Endodermal cell (in vitro differentiated cells): ENCODE results near the gene KIR3DL1. TPM values are rescaled to one million over a fixed set of nuclear protein-coding genes. Genes with fewer than 3 reads are reported as not detected.

Experiments
- DNase-seq: peaks from one replicate; pipeline ENCODE4 v3.0.0-alpha.2; 2017
- H3K27ac ChIP-seq: 2 replicates; pipeline ENCODE4 v1.5.1; 2013; ENCODE audit warnings: mild to moderate bottlenecking, low read depth, low read length, moderate library complexity
- H3K27me3 ChIP-seq: 2 replicates; pipeline ENCODE4 v1.6.1; 2013; ENCODE audit warnings: mild to moderate bottlenecking, low read length, moderate library complexity; ENCODE audit not compliant: insufficient read depth, control insufficient read depth, poor library complexity, severe bottlenecking
- H3K36me3 ChIP-seq: 2 replicates; pipeline ENCODE4 v1.7.0; 2013; ENCODE audit warnings: mild to moderate bottlenecking, low read length, moderate library complexity; ENCODE audit not compliant: control insufficient read depth, insufficient read depth
- H3K4me1 ChIP-seq: one replicate; pipeline ENCODE4 v1.7.0; 2013; ENCODE audit warnings: low read length; ENCODE audit not compliant: control insufficient read depth, insufficient read depth
- H3K4me3 ChIP-seq: 2 replicates; pipeline ENCODE4 v1.5.1; 2013; ENCODE audit warnings: mild to moderate bottlenecking, low read length, moderate library complexity
- H3K9ac ChIP-seq: 2 replicates; pipeline ENCODE4 v1.6.1; 2013; ENCODE audit warnings: mild to moderate bottlenecking, low read length, moderate library complexity; ENCODE audit not compliant: poor library complexity, severe bottlenecking; ENCODE audit errors: extremely low read depth
- H3K9me3 ChIP-seq: 2 replicates; pipeline ENCODE4 v1.6.1; 2013; ENCODE audit warnings: mild to moderate bottlenecking, low read length, moderate library complexity; ENCODE audit not compliant: control insufficient read depth
- H3K27ac Mint-ChIP-seq: 2 replicates; pipeline ENCODE4 v1.8.0; 2020; ENCODE audit warnings: mixed read lengths
- H3K27me3 Mint-ChIP-seq: 2 replicates; pipeline ENCODE4 v1.8.0; 2021; ENCODE audit warnings: mild to moderate bottlenecking, mixed read lengths; ENCODE audit not compliant: insufficient read depth
- H3K36me3 Mint-ChIP-seq: 2 replicates; pipeline ENCODE4 v1.8.0; 2020; ENCODE audit warnings: low read depth, mixed read lengths
- H3K4me1 Mint-ChIP-seq: 2 replicates; pipeline ENCODE4 v1.8.0; 2020; ENCODE audit warnings: mixed read lengths
- H3K4me3 Mint-ChIP-seq: 2 replicates; pipeline ENCODE4 v1.8.0; 2020; ENCODE audit warnings: mild to moderate bottlenecking, moderate library complexity, mixed read lengths
- H3K9me3 Mint-ChIP-seq: 2 replicates; pipeline ENCODE4 v1.8.0; 2020; ENCODE audit warnings: mild to moderate bottlenecking, mixed read lengths
- CTCF ChIP-seq: fragments of 200-600 bp; sonication (generic); conservative IDR thresholded peaks from 2 replicates; pipeline ENCODE4 v1.5.0; 2021; ENCODE audit warnings: antibody characterized with exemption, mild to moderate bottlenecking
- WGBS, 2 experiments: methylation state at CpG; one replicate each; pipeline versions ENCODE4 v1.1.5 to v1.1.7; 2013; ENCODE audit warnings: missing lambda C conversion rate in 2 of 2, mixed read lengths in 1 of 2; ENCODE audit not compliant: insufficient coverage in 1 of 2, insufficient read length in 1 of 2; 5-methylcytosine and 5-hydroxymethylcytosine counted together
- total RNA-seq, 2 donors: library from RNA; stranded (reverse); fragmentation: NEBNext Ultra II Directional in 1 of 2; extraction: Animal tissue kit (Norgen Biotek cat#: 25700) in 1 of 2; gene quantifications; 2 replicates in 1 of 2; 3 replicates in 1 of 2; pipeline ENCODE4 v1.2.1, GENCODE V29; 2021

KIR3DL1 gene
- total RNA-seq, 2 donors from 2014 or later = not detected

- WGBS, 2 experiments = 58 to 81% methylated on average over 3 of the region's 3 CpGs
- Mint-ChIP-seq H3K9me3 (no peaks in the 10 kb centered on the region), H3K27me3 (peaks cover 31% of the 10 kb centered on the region), H3K36me3 (no peaks in the 10 kb centered on the region), H3K4me3 (no peak overlapping the region), H3K4me1 (no peaks in the 10 kb centered on the region), H3K27ac (no peak overlapping the region)
- no peaks in the 10 kb centered on the region for H3K36me3 ChIP-seq
- H3K4me3 ChIP-seq = no peak overlapping the region
- no peaks in the 10 kb centered on the region for H3K4me1 ChIP-seq
- no peak overlapping the region for H3K9ac ChIP-seq
- no peak overlapping the region for H3K27ac ChIP-seq
- TF ChIP-seq CTCF = no peak
- no peaks in the 10 kb centered on the region for H3K9me3 ChIP-seq
- peaks cover 16% of the 10 kb centered on the region for H3K27me3 ChIP-seq
- DNase-seq = no peak
These were observed 61.2 kb downstream of the KIR3DL1 start for GRCh38 chr19:54877471-54877870.

Other genes starting within 250 kb of the KIR3DL1 start
- gene LILRA2, start 242.7 kb upstream of the KIR3DL1 start, total RNA-seq = not detected
- gene LILRA1, start 222.8 kb upstream of the KIR3DL1 start, total RNA-seq = not detected
- gene LILRB1, start 186.0 kb upstream of the KIR3DL1 start, total RNA-seq = not detected
- not detected for gene LILRB4, start 153.5 kb upstream of the KIR3DL1 start, total RNA-seq
- not detected for gene KIR3DL3, start 92.0 kb upstream of the KIR3DL1 start, total RNA-seq
- gene KIR2DL3, start 78.0 kb upstream of the KIR3DL1 start, total RNA-seq = not detected
- gene KIR2DL1, start 46.7 kb upstream of the KIR3DL1 start, total RNA-seq = not detected
- gene KIR2DL4, start 12.9 kb upstream of the KIR3DL1 start, total RNA-seq = not detected
- not detected for gene KIR2DS4, start 16.2 kb downstream of the KIR3DL1 start, total RNA-seq
- not detected for gene KIR3DL2, start 34.0 kb downstream of the KIR3DL1 start, total RNA-seq
- gene FCAR, start 57.8 kb downstream of the KIR3DL1 start, total RNA-seq = not detected
- gene NCR1, start 89.7 kb downstream of the KIR3DL1 start, total RNA-seq = 10 to 100 TPM; 24.4 to 34.5 TPM
- gene NLRP7, start 131.1 kb downstream of the KIR3DL1 start, total RNA-seq = 1 to 10 TPM in 1 of 2 donors, under 1 TPM in 1; 0.93 to 1.0 TPM
- gene NLRP2, start 149.9 kb downstream of the KIR3DL1 start, total RNA-seq = 100 to 1,000 TPM in 1 of 2 donors, 10 to 100 TPM in 1; 11.4 to 130 TPM
- gene GP6, start 221.8 kb downstream of the KIR3DL1 start, total RNA-seq = under 1 TPM in 1 of 2 donors, not detected in 1; 0.22 TPM
- 10 to 100 TPM; 20.6 to 39.0 TPM for gene RDH13, start 246.7 kb downstream of the KIR3DL1 start, total RNA-seq